Measurements from ENCODE around the gene CDHR5.

- no peak for TF ChIP-seq POLR2A (IDR thresholded peaks at IDR 0.05)
- no peak for TF ChIP-seq CTCF (IDR thresholded peaks at IDR 0.05)
- no peak for TF ChIP-seq EP300 (IDR thresholded peaks at IDR 0.05)
Measured at GRCh38 chr11:653837-654236, 29.1 kb upstream of the CDHR5 start.

Data from ovary (tissue), 3 donors.